GM06990 (cell line): ENCODE data around the gene DMD.

Source experiments
- DNase-seq: peaks from one replicate; pipeline ENCODE4 v3.0.0-alpha.2; 2011; ENCODE audit not compliant: insufficient read length; ENCODE audit errors: extremely low read depth
- H3K27me3 ChIP-seq: replicated peaks from 2 replicates; pipeline ENCODE4 v1.6.0; 2011; ENCODE audit warnings: low read length; ENCODE audit not compliant: control insufficient read depth, insufficient read depth
- H3K36me3 ChIP-seq: 2 replicates; pipeline ENCODE4 v1.5.1; 2011; ENCODE audit warnings: low read length; ENCODE audit not compliant: control insufficient read depth, insufficient read depth
- H3K4me3 ChIP-seq: replicated peaks from 2 replicates; pipeline ENCODE4 v1.5.1; 2011; ENCODE audit warnings: low read depth, mild to moderate bottlenecking, control low read depth, low read length
- TF ChIP-seq, protein P1 (sequence below): IDR thresholded peaks from 2 replicates; pipeline ENCODE4 v1.5.1; 2011; ENCODE audit warnings: low read length, control low read depth, mild to moderate bottlenecking, inconsistent platforms; ENCODE audit not compliant: insufficient read depth, poor library complexity, severe bottlenecking

Gene DMD

DNA sequence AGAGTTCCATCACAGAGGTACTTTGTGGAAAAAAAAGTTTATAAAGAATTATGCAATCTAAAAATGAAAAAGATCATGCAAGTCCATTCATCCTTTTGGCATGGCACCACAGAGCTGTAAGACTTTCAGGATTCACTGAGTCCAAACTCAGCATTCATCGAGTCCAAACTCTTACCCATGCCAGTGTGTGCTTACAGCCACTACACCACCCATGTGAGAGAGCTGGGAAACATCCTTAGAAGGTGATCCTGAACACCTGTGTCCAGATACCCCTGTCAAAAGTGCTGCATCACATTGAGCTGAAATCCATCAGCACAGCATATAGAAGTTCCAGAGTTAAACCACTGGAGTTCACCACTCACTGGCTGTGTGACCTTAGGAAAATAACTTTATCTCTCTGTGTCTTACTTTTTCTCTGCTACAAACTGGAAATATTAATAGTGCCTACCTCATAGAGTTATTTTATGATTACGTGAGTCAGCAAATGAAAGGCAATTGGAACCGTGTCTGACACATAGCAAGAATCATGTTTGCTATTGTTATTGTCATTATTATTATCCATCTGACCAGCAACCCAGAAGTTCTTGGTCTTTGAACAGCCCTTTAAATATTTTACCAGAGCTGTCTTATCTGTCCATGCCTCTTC is 2024.5 kb downstream of the DMD start:
- Histone ChIP-seq H3K27me3 (no peaks in the 10 kb centered on the region), H3K4me3 (no peak overlapping the region), H3K36me3 (no peaks in the 10 kb centered on the region)
- TF ChIP-seq, protein P1, sequence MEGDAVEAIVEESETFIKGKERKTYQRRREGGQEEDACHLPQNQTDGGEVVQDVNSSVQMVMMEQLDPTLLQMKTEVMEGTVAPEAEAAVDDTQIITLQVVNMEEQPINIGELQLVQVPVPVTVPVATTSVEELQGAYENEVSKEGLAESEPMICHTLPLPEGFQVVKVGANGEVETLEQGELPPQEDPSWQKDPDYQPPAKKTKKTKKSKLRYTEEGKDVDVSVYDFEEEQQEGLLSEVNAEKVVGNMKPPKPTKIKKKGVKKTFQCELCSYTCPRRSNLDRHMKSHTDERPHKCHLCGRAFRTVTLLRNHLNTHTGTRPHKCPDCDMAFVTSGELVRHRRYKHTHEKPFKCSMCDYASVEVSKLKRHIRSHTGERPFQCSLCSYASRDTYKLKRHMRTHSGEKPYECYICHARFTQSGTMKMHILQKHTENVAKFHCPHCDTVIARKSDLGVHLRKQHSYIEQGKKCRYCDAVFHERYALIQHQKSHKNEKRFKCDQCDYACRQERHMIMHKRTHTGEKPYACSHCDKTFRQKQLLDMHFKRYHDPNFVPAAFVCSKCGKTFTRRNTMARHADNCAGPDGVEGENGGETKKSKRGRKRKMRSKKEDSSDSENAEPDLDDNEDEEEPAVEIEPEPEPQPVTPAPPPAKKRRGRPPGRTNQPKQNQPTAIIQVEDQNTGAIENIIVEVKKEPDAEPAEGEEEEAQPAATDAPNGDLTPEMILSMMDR: no peak
- DNase-seq: no peak

DNA sequence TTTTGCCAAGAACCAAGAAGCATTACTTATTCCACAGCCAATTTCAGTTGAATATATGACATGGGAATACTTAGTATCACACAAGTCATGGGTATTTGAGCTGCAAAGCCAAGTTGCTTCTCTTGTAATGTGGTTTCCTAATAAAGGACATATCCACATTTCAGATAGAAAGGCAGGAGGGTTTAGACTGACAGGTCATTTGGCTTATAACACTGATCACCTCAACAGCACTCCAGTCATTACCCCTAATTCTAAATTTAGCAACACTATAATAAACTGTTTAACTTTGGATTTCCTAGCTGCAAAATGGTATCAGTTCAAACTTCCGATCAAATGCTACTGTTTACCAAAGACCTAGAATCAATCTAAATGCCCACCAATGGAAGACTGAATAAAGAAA is 2025.5 kb downstream of the DMD start:
- Histone ChIP-seq H3K36me3 (no peaks in the 10 kb centered on the region), H3K4me3 (no peak overlapping the region), H3K27me3 (no peaks in the 10 kb centered on the region)
- TF ChIP-seq, protein P1: no peak
- DNase-seq: no peak

DNA sequence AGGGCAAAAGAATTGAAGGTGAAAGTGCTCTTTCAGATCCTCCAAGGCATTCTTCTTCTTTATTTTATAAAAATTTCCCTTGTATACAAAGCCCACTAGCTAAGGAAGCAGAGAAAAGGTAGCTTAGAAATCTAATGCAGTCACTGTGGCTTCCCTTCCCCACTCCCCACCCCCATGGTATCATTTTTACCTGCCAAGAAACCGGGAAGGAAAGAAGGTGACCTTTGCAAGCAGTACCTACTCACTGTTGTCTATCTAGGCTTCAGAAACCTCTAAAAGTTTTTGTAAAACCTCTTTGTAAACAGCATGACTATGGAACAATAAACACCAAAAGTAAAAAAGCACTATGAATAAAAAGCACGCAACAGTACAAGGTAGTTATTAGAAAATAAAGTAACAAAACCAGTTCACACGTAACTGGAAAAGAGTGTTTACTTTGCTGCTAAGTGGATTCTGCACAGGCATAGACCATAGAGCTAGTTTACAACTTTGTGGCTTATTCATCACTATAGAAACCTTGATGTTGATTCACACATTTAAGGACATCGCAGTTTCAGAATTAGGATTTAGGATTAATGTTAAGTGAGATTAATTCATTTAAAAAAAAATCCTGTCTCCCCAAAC is 2029.9 kb downstream of the DMD start:
- H3K27me3 ChIP-seq: no peaks in the 10 kb centered on the region
- DNase-seq: no peak
- H3K4me3 ChIP-seq: no peak overlapping the region
- no peaks in the 10 kb centered on the region for H3K36me3 ChIP-seq
- TF ChIP-seq, protein P1: no peak

DNA sequence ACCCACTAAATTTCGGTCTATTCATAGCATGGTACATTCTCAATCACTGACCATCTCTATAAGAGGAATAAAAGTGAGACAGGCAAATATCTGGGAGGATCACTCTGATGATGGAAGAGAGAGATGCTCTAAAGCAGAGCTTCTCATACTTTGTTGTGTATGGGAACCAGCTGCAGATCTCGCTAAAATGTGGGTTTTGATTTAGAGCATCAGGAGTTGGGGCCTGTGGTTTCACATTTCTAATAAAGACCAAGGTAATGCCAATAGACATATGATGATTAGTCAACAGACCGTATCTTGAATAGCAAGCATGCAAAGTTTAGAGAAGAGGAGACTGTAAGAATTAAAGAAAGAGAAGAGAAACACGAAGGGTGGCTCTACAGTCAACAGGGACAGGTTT is 2032.1 kb downstream of the DMD start:
- DNase-seq: peak; percentile 20
- TF ChIP-seq, protein P1: no peak
- H3K27me3 ChIP-seq: no peaks in the 10 kb centered on the region
- H3K4me3 ChIP-seq: no peak overlapping the region
- no peaks in the 10 kb centered on the region for H3K36me3 ChIP-seq

DNA sequence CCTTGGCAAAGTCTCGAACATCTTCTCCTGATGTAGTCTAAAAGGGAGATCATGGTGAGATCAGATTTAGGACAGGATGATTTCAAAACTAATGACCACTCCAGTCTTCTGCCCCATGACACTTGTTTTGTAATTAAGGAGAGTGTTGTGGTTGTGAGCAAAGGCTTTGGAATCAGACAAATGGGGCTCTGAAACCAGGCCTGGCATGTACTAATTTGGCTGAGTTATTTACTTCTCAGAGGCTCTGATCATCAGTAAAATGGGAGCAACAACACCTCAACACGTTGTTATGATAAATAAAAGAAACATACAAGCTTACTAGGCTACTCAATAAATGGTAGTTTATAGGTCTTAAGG is 2032.6 kb downstream of the DMD start:
- no peaks in the 10 kb centered on the region for H3K36me3 ChIP-seq
- no peaks in the 10 kb centered on the region for H3K27me3 ChIP-seq
- TF ChIP-seq, protein P1: no peak
- DNase-seq: peak; percentile 6
- H3K4me3 ChIP-seq: no peak overlapping the region
